HEK293 (cell line): Measurements from ENCODE around the gene THEM4.

Experiments
- KLF7 ChIP-seq: fragments of 450-650 bp; formaldehyde crosslinking; IDR thresholded peaks from 2 replicates; pipeline ENCODE4 v1.5.1; 2016; ENCODE audit warnings: missing biosample characterization, missing genetic modification characterization, borderline replicate concordance
- ZNF155 ChIP-seq: fragments of 450-650 bp; formaldehyde crosslinking; IDR thresholded peaks from 2 replicates; pipeline ENCODE4 v1.5.1; 2016; ENCODE audit warnings: missing biosample characterization, missing genetic modification characterization
- ZNF514 ChIP-seq: fragments of 450-650 bp; formaldehyde crosslinking; IDR thresholded peaks from 2 replicates; pipeline ENCODE4 v1.5.1; 2016; ENCODE audit warnings: missing biosample characterization, missing genetic modification characterization
- TF ChIP-seq, protein P1 (sequence below): fragments of 450-650 bp; formaldehyde crosslinking; IDR thresholded peaks from 2 replicates; pipeline ENCODE4 v1.5.1; 2016; ENCODE audit warnings: missing biosample characterization, missing genetic modification characterization
- TF ChIP-seq, protein P2 (sequence below): fragments of 450-650 bp; formaldehyde crosslinking; IDR thresholded peaks from 2 replicates; pipeline ENCODE4 v1.5.1; 2016; ENCODE audit warnings: missing biosample characterization, missing genetic modification characterization
- TF ChIP-seq, protein P3 (sequence below): fragments of 450-650 bp; formaldehyde crosslinking; IDR thresholded peaks from 2 replicates; pipeline ENCODE4 v1.5.1; 2017; ENCODE audit warnings: missing biosample characterization, missing genetic modification characterization
- TF ChIP-seq, protein P4 (sequence below): fragments of 450-650 bp; formaldehyde crosslinking; IDR thresholded peaks from 2 replicates; pipeline ENCODE4 v1.5.1; 2016; ENCODE audit warnings: missing biosample characterization, missing genetic modification characterization

GRCh38 chr1:151862604-151863003, 46.7 kb downstream of the THEM4 start:
- TF ChIP-seq ZNF155 (tag by site-specific recombination): no peak
- no peak for TF ChIP-seq ZNF514 (tag by site-specific recombination)
- TF ChIP-seq, protein P1, sequence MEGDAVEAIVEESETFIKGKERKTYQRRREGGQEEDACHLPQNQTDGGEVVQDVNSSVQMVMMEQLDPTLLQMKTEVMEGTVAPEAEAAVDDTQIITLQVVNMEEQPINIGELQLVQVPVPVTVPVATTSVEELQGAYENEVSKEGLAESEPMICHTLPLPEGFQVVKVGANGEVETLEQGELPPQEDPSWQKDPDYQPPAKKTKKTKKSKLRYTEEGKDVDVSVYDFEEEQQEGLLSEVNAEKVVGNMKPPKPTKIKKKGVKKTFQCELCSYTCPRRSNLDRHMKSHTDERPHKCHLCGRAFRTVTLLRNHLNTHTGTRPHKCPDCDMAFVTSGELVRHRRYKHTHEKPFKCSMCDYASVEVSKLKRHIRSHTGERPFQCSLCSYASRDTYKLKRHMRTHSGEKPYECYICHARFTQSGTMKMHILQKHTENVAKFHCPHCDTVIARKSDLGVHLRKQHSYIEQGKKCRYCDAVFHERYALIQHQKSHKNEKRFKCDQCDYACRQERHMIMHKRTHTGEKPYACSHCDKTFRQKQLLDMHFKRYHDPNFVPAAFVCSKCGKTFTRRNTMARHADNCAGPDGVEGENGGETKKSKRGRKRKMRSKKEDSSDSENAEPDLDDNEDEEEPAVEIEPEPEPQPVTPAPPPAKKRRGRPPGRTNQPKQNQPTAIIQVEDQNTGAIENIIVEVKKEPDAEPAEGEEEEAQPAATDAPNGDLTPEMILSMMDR (tag by site-specific recombination): no peak
- TF ChIP-seq, protein P2, sequence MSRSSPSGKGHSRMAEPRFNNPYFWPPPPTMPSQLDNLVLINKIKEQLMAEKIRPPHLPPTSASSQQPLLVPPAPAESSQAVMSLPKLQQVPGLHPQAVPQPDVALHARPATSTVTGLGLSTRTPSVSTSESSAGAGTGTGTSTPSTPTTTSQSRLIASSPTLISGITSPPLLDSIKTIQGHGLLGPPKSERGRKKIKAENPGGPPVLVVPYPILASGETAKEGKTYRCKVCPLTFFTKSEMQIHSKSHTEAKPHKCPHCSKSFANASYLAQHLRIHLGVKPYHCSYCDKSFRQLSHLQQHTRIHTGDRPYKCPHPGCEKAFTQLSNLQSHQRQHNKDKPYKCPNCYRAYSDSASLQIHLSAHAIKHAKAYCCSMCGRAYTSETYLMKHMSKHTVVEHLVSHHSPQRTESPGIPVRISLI: no peak
- TF ChIP-seq, protein P3, sequence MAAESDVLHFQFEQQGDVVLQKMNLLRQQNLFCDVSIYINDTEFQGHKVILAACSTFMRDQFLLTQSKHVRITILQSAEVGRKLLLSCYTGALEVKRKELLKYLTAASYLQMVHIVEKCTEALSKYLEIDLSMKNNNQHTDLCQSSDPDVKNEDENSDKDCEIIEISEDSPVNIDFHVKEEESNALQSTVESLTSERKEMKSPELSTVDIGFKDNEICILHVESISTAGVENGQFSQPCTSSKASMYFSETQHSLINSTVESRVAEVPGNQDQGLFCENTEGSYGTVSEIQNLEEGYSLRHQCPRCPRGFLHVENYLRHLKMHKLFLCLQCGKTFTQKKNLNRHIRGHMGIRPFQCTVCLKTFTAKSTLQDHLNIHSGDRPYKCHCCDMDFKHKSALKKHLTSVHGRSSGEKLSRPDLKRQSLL: no peak
- TF ChIP-seq KLF7 (tag by site-specific recombination): no peak
- TF ChIP-seq, protein P4, sequence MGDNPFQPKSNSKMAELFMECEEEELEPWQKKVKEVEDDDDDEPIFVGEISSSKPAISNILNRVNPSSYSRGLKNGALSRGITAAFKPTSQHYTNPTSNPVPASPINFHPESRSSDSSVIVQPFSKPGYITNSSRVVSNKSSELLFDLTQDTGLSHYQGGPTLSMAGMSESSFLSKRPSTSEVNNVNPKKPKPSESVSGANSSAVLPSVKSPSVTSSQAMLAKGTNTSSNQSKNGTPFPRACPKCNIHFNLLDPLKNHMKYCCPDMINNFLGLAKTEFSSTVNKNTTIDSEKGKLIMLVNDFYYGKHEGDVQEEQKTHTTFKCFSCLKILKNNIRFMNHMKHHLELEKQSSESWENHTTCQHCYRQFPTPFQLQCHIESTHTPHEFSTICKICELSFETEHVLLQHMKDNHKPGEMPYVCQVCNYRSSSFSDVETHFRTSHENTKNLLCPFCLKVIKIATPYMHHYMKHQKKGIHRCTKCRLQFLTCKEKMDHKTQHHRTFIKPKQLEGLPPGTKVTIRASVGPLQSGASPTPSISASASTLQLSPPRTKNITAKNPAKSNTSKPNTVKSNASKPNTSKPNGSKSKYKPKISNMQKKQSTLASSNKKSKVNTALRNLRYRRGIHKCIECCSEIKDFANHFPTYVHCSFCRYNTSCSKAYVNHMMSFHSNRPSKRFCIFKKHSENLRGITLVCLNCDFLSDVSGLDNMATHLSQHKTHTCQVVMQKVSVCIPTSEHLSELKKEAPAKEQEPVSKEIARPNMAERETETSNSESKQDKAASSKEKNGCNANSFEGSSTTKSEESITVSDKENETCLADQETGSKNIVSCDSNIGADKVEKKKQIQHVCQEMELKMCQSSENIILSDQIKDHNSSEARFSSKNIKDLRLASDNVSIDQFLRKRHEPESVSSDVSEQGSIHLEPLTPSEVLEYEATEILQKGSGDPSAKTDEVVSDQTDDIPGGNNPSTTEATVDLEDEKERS (tag by site-specific recombination): no peak
